Renal pelvis (tissue), 4 donors: ENCODE results near the gene GSX2. TPM values are rescaled to one million over a fixed set of nuclear protein-coding genes. Genes with fewer than 3 reads are reported as not detected.

Experiments used
- DNase-seq: peaks from one replicate; pipeline ENCODE4 v3.0.0-alpha.2; 2013
- polyA plus RNA-seq, 3 donors: library from polyadenylated mRNA; unstranded; fragments of 120-200 nt; gene quantifications; one replicate each; pipeline ENCODE4 v1.2.1, GENCODE V29; 2013; ENCODE audit not compliant: insufficient read length in 3 of 3

Gene GSX2
- polyA plus RNA-seq, 3 donors, result not detected

DNA sequence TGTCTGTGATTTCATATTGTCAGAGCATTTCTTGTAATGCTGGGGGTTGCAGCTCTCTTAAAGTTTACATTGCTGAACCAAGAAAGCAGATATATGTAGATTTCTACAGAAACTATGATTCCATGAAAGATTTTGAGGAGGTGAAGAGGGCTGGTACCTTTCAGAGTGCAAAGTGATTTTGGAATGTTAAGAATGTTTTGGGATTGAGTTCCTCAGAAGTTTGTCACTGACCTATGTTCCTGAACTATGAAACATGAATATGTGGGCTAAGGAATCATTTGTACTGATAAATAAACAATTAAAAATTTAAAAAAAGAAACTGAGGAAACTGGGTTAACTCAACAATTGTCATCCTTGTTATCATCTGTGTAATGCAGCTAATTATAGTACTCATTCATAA lies 23.3 kb upstream of the GSX2 start:
- DNase-seq, result no peak

DNA sequence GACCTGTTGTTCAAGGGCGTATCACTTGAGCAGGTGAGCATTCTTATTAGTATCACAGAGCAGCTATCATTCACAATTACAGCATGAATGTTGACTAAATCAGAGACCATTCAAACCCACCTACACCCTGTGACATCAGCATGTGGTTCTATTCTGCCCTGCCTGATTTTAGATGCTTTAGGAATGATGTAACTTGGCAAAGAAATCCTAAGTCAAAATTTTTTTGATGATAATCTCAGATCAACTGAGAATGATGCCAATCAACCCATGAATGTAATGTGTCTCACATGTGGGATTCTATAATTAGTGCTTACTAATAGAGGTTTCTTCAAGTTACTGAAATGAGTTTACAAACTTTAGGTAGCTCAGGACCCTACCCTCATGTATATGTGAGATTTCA lies 22.2 kb upstream of the GSX2 start:
- no peak for DNase-seq

DNA sequence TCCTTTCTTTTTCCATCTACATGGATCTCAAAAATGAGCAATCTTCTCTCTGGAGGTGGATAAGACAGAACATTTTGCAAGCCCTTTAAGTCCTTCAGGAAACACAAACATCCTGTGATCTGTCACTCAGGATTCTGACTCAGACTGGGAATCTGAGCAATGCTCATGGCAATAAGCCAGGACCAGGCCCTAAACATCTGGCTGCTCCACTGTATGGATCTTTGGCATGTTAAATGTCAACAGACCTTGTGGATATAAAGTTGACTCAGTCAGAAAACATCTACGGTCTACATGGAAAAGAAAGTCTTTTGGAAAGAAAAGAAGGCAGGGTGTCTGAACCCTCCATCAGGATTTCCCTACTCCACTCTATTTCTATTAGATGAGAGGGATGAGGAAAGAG lies 17.8 kb upstream of the GSX2 start:
- no peak for DNase-seq

DNA sequence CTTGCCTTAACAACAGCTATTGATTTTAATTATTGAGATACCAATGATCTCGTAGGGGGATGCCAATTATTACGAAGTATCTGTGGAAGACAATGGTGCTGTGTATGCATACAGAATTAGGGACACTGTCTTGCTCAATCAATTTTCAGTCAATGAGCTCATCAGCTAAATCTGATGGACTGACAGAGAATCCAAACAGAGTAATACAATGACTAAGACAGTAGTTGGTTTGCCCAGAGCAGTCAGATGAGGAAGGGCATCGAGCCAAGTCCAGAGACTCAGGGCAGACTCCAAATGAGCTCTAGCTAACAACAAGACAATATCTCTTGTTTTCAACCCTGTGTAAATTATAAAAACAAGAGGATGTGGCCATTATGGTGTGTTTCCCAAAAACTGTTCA lies 14.7 kb upstream of the GSX2 start:
- no peak for DNase-seq

DNA sequence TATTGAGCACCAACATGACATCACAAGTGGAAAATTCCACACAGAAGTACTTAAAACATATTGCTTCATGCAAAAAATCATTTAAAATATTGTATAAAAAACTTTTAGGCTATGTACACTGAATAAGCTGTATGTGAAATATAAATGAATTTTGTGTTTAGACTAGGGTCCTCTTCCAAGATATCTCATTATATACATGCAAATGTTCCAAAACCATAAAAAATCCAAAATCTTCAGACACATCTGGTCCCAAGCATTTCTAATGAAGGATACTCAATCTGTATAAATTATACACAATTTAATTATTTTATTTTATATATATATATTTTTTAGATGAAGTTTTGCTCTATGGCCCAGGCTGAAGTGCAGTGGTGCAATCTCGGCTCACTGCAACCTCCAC lies 10.1 kb upstream of the GSX2 start:
- DNase-seq, result no peak

DNA sequence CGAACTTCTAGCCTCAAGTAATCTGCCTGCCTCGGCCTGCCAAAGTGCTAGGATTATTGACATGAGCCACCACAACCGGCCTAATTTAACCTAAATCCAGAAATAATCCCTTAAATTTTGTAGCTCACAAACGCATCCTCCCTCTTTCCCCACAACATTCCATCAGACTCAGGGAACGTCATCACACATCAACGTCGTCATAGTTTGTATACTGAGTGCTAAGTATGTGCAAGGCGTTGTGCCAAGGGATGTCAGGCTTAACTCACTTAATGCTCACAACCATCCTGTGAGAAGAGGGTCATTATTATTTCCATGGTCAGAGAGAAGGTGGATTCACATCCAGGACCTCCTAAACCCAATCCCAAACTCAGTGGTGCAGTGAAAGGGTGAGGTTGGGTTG lies 9.6 kb upstream of the GSX2 start:
- no peak for DNase-seq

DNA sequence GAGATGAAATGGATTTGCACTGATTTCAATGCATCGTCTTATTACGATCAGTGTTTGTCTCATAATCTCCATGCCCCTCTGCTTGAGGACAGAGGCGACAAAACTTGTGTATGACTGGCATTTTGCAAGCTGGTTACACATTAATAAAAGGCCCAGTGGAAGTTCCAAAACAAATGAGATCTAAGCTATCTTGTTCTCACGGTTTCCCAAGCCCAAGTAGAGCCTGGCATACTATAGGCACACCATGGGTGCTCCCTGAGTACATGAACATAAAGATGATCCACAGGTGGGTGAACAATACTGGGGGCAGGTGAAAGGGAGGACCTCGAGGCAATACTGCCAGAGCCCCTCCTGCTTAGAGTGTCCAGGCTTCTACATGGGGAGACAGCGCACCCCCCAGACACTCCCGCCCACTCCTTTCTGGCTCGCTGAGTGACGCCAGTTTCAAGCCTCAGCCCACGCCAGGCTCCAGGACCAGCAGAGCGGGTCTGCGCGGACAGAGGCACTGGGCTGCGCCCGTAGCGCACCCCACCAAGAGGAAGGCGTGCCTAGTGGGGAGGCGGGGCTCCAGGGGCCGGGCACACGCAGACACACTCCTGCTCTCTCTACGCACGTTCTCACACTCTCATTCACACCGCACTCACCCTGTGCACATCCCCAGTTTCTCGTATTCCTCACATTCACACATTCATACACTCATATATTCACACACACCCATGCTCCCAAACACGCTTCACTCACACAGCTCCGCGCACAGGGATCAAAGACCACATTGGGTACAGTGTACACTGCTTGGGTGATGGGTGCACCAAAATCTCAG lies 8.9 kb upstream of the GSX2 start:
- no peak for DNase-seq

DNA sequence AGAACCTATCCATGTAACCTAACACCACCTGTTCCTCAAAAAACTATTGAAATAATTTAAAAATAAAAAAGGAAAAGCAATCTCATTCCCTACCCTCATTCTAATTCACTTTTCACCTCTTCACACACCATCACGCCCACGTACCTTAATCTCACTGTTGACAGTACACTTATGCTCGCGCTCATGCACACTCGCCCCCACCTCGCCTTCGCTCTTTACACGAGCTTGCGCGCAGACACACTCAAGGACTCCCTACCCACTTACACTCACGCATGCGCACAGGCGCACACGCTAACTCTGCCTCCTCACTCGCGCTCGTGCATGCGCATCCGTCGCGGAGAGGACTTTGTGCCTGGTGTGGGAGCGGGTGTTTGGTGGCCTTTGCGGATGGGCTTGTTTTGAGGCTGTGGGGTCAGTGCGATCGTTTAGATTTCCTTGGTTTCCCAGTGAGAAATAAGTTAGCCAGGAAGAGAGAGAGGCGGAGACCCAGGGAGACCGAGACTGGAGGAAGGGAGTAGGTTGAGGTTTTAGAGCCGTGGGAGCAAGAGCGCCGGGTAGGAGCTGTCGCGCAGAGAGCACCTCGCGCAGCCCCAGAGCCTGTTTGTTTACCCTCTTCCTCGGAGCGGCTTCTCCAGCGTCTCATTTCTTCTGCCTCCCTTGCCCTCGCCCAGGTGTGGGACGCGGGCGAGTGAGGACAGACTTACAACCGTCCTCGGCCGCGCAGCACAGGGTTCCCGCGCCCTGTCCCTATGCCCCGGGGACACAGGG lies 8.1 kb upstream of the GSX2 start:
- DNase-seq, result peak; percentile 69

DNA sequence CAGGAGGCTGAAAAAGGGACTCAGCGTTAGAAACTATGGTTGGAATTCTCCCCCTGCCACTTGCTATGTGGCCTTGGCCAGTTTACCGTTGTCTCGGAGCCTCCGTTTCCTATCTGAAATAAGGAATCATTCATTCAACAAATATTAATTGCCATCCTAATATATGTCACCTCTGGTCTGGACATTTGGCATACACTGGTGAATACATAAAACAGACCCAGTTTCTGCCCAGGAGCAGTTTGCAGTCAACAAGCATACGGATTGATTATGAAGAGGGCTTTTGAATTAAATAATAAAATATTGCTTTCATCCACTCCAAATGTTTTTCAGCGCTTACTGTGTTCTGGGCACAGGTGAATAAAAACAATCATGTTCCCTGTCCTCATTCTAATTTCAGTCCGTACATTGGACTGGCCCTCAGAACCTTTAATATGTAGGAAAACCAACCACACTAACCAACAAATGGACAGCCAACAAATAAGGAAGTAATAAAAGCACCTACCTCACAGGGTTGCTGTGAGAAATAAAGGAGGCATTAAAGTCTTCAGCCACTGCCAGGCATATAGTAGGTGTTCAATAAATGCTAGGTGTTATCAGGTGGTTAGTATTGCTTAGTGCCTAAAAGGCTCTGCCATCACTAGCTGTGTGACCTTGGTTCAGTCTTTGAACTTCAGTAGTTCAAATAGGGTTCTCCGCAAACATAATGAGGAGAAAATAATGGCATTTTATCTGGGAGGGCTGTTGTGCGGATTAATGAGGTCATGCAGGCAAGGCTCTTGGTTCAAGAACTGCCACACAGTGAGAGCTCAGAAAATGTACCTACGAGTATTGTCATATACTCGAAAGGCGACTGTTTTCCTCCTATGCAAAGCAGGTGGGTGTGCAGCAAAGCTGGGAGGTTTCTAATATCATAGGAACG lies 7.3 kb upstream of the GSX2 start:
- no peak for DNase-seq

DNA sequence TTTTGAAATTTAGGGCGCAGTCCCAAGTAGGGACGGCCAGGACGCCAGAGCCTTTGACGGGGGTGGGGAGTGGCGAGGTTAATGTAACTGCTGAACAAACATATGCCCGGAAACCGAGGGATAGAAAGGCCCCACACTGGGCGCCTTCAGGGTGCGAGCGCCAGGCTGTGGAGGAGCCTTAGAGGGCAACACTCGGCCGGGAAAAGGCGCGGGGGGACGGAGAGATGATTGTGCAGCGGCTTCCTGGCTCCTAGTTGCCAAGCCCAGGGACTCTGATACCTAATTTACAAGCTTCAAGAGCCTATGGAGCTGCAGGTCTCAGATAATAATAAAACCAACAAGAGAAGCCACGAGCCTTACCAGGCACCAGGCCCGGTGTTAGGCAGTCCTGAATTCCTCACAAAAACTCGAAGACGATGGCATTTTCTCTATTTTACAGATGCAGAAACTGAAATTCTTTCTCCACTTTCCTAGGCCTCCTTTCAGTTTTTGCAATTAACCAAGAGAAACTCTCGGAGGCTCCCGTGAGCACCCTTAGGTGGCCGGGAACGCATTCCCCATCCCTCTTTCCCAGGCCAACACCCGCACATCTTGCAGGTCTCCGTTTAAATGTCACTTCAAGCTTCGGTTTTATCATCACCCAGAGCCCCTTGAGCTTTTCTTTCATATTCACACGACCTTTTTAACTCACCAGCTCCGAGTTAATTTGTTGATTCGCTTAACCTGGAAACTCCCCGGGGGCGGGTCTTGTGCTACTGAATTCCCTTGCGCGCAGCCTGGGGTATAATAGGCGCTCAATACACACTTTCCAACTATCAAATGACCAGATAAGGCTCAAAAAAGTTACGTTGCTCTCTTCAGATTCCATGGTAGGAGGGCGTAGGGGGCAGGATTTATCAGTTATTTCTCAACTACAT lies 6.4 kb upstream of the GSX2 start:
- no peak for DNase-seq

DNA sequence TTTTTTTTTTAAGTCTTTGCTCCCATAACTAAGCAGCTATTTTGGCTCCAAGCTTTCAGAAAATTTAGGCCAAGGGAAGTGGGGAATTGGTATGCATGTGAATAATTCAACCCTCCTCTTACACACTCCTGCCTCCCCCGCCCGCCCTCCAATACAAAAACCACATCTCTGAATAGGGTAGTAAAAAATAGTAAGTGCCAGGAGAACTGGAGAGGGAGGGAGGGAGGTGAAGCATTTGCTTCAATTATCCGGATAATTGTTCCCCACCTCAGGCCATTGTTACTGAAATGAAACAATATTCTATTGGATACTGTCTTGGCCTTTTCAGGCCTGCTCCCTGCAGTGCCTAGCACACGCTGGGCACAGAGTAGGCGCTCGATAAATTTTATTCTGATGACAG lies 5.5 kb upstream of the GSX2 start:
- no peak for DNase-seq

DNA sequence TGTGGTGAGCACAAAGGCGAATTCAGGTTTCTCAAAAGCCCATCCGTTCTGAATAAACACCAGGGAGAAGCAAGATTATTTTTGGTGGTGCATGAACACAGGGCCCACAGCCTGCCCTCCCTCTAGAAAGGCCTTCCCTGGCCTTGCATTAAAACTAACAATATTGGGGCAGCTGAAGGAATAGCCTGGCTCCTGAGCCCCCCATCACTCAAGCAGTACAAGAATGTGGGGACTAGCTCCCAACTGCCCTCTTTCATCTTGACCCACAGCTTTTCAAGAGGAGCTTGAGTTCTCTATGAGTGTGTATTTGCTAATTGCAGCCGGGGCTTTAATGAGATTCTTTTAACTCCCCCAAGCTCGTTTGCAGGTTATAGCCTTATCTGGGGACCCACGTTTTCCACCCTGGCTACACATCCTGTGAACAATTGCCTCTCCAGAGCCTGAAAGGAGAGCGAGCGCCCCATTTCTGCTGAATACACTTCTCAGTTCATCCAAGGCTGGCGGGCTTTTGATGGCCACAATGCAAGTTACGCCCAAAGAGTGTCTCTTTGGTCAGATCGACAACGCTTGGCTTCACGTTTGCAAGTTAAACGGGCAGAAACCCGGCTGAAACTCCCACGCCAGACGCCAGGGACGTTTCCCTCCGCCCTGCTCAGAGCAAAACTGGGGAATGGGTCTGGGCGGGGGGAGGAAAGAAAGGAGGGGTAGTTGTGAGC lies 4.7 kb upstream of the GSX2 start:
- DNase-seq, result no peak

DNA sequence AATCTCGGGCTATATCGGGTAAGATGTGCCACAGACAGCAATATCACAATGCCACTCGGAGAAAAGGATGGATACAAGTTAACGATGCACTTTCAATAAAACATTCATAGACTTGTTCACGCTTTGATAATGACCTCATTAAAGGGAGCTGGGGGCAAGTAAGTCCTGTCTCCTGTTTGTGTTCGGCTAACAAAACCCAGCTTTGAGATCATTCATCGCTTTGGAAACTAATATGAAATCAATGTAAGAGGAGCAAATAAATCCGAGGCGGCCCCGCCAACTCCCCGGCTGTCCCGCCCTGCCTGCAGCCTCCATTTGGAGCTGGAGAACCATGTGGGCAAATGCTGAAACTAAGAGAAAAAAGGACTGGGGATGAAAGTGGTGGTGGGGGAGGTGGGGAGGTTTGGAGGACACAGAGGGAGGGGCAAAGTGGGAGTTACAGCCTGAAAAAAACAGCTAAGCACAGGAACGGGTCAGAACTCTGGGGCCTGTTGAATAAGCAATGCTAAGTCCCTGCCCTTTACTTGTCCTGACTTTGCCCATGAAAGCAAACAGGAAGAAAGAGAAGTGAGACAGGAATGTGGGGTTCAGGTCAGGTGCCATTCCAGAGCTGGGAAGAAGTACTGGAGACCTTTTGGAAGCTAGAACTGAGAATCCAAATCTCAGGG lies 3.5 kb upstream of the GSX2 start:
- DNase-seq, result no peak

DNA sequence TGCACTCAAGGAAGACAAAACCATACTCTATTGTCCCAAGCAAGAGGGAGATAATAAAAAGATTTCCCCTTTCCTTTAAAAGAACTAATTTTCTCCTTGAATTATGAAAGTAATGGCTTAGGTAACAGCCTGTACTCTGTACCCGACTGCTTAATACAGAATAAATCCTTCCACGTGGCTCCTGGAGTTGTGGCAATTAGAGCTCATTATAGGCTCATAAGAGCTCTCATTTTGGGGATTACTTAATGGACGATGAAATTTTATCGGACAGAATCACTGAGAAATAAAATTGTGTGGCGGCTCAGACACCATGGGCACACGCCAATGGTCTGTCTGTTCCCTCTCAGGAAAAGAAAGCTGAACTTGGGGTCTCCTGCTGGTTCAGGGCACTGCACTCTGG lies 2.8 kb upstream of the GSX2 start:
- no peak for DNase-seq

DNA sequence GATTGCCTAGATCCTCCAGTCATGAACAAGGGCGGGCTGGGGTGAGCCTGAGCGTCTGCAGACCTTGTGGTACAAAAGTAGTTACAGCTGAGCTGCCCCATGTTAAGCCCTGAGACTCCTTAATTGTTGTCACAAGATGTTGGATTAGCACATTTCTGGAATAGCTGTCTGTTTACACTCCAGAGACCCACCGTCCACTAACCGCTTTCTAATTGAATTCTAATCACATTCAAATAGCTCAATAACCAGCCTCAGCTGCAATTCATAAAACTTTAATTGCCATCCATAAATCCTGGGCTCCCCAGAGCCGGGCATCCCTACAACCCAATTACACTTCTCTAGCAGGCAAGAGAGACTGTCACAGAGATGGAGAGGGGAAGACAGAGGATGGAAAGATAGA lies 1.6 kb upstream of the GSX2 start:
- no peak for DNase-seq

DNA sequence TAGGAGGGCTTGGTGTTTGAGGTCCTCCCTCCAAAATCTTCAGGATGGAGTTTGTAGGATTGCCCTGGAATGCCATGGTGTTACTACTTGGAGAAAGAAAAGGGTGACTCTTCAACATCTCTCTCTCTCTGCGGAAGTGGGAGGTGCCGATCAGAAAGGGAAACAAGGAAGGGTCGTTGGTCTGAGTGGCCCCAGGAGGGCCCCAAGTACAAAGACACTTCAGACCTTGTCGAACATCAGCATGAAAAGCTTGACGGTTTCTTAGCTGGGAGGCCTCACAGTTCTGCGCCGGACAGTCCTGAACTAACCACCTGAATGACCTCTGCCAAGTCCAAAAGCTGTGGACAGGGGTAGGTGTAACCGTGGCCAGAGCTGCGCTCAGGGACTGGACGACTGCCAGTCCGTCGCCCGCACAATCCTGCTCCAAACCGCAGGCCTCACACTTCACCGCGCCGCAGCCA lies 646 bp upstream of the GSX2 start:
- DNase-seq, result no peak

DNA sequence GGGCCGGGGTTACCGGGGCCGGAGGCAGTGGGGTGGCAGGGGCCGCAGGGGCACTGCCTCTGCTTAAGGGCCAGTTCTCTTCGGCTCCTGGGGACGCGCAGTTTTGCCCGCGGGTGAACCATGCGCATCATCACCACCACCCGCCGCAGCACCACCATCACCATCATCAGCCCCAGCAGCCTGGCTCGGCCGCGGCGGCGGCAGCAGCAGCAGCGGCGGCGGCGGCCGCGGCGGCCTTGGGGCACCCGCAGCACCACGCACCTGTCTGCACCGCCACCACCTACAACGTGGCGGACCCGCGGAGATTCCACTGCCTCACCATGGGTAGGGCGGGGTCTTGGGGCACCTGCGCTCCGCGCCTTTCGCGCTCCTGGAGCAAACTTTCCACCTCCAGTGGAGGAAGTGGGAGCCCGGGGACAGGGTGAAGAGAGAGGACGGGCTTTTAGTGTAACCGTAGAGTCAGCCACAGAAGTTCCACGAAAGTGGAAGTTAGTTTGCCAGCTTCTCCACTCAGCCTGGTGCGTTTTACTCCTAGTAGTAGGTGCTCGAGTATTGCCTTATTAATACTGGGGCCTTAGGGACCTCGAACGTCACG lies 729 bp downstream of the GSX2 start:
- DNase-seq, result no peak

DNA sequence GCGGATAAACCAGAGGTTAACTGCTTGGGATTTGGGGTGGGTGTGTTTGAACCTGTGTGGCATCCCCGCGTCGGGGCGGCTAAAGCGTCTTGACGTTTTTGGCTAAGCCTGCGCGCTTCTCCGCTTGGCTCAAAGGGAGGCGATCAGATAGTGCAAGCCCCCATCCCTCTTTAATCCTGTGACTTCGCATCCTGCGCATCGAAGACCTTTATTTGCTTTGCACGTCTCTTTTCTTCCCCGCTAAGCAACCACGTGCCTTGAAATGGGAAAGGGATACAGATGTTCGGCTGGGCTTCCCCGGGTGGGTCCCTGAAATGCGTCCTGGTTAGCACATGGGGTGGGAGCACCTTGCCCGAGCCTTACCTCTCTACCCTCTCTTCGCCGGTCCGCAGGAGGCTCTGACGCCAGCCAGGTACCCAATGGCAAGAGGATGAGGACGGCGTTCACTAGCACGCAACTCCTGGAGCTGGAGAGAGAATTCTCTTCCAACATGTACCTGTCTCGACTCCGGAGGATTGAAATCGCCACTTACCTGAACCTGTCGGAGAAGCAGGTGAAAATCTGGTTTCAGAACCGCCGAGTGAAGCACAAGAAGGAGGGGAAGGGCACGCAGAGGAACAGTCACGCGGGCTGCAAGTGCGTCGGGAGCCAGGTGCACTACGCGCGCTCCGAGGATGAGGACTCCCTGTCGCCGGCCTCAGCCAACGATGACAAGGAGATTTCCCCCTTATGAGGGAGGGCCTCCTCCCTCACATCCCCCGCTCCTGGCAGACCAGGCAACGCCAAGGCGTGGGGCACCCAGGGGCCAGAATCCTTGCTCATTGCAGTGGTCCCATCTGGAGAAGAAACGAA lies 1.5 kb downstream of the GSX2 start:
- DNase-seq, result no peak
